WTC11 (cell line): Measurements from ENCODE around the gene SLC10A6. TPM values are rescaled to one million over a fixed set of nuclear protein-coding genes. Genes with fewer than 3 reads are reported as not detected.

Experiments
- ATAC-seq: fragments of 200-7000 bp; cut with Tn5 transposase; 2 replicates; pipeline ENCODE4 v1.10.0; 2021; ENCODE audit warnings: mild to moderate bottlenecking, moderate library complexity
- CTCF ChIA-PET: fragments of 300-600 bp; sonication (Branson Sonifier 250); formaldehyde crosslinking; loops from one replicate; lab custom pipeline; 2021; ENCODE audit warnings: antibody characterized with exemption; lab: Charles Lee
- POLR2A ChIA-PET: fragments of 350-600 bp; sonication (Branson Sonifier 250); formaldehyde crosslinking; loops from one replicate; lab custom pipeline; 2021; ENCODE audit warnings: antibody characterized with exemption; lab: Charles Lee
- DNase-seq: peaks from one replicate; pipeline ENCODE4 v3.0.0; 2021; ENCODE audit warnings: low spot score
- H3K27ac Mint-ChIP-seq: 2 replicates; pipeline ENCODE4 v1.8.0; 2021; ENCODE audit warnings: mixed read lengths
- H3K27me3 Mint-ChIP-seq: 2 replicates; pipeline ENCODE4 v1.8.0; 2021; ENCODE audit warnings: low read depth, mild to moderate bottlenecking, moderate library complexity, mixed read lengths
- H3K36me3 Mint-ChIP-seq: 2 replicates; pipeline ENCODE4 v1.8.0; 2021; ENCODE audit warnings: mixed read lengths
- H3K4me1 Mint-ChIP-seq: 2 replicates; pipeline ENCODE4 v1.8.0; 2022; ENCODE audit warnings: mixed read lengths
- H3K4me3 Mint-ChIP-seq: 2 replicates; pipeline ENCODE4 v1.8.0; 2021; ENCODE audit warnings: mild to moderate bottlenecking, moderate library complexity, mixed read lengths
- H3K9me3 Mint-ChIP-seq: 2 replicates; pipeline ENCODE4 v1.8.0; 2021; ENCODE audit warnings: mixed read lengths
- CREB1 ChIP-seq: sonication (generic); formaldehyde crosslinking; IDR thresholded peaks from 2 replicates; pipeline ENCODE4 v1.8.0; 2023; ENCODE audit warnings: mild to moderate bottlenecking, missing genetic modification reagents
- E2F5 ChIP-seq: sonication (generic); formaldehyde crosslinking; IDR thresholded peaks from 2 replicates; pipeline ENCODE4 v1.8.1; 2022; ENCODE audit warnings: mild to moderate bottlenecking, moderate library complexity, missing genetic modification reagents
- ELF4 ChIP-seq: sonication (generic); formaldehyde crosslinking; IDR thresholded peaks from 2 replicates; pipeline ENCODE4 v1.8.1; 2022; ENCODE audit warnings: low read depth, mild to moderate bottlenecking, moderate library complexity, missing genetic modification reagents
- GABPB1 ChIP-seq: sonication (generic); formaldehyde crosslinking; IDR thresholded peaks from 2 replicates; pipeline ENCODE4 v1.8.1; 2023; ENCODE audit warnings: mild to moderate bottlenecking, missing genetic modification reagents
- NR3C1 ChIP-seq: sonication (generic); formaldehyde crosslinking; conservative IDR thresholded peaks from 2 replicates; pipeline ENCODE4 v1.8.1; 2023; ENCODE audit warnings: low read depth, mild to moderate bottlenecking, missing genetic modification reagents
- OVOL2 ChIP-seq: fragments of 250-450 bp; sonication (Bioruptor Pico); IDR thresholded peaks from 2 replicates; pipeline ENCODE4 v1.9.0; 2021; ENCODE audit warnings: mild to moderate bottlenecking, borderline replicate concordance
- RELA ChIP-seq: sonication (generic); formaldehyde crosslinking; IDR thresholded peaks from 2 replicates; pipeline ENCODE4 v1.8.1; 2022; ENCODE audit warnings: missing genetic modification reagents, mild to moderate bottlenecking, borderline replicate concordance
- RORB ChIP-seq: fragments of 250-450 bp; sonication (Bioruptor Pico); IDR thresholded peaks from 2 replicates; pipeline ENCODE4 v1.9.0; 2021; ENCODE audit warnings: mild to moderate bottlenecking
- TEAD1 ChIP-seq: sonication (generic); formaldehyde crosslinking; IDR thresholded peaks from 2 replicates; pipeline ENCODE4 v1.8.0; 2022; ENCODE audit warnings: mild to moderate bottlenecking, missing genetic modification reagents
- TEAD4 ChIP-seq: sonication (generic); formaldehyde crosslinking; IDR thresholded peaks from 2 replicates; pipeline ENCODE4 v1.8.0; 2022; ENCODE audit warnings: mild to moderate bottlenecking, missing genetic modification reagents
- ZMAT4 ChIP-seq: fragments of 250-450 bp; sonication (Bioruptor Pico); IDR thresholded peaks from 2 replicates; pipeline ENCODE4 v1.9.0; 2021; ENCODE audit warnings: mild to moderate bottlenecking
- ZNF121 ChIP-seq: sonication (generic); formaldehyde crosslinking; IDR thresholded peaks from 2 replicates; pipeline ENCODE4 v1.8.0; 2023; ENCODE audit warnings: missing genetic modification reagents
- ZNF138 ChIP-seq: sonication (generic); formaldehyde crosslinking; conservative IDR thresholded peaks from 2 replicates; pipeline ENCODE4 v1.8.1; 2022; ENCODE audit warnings: mild to moderate bottlenecking, moderate library complexity, missing genetic modification reagents
- ZNF219 ChIP-seq: sonication (generic); formaldehyde crosslinking; IDR thresholded peaks from 2 replicates; pipeline ENCODE4 v1.8.0; 2023; ENCODE audit warnings: missing genetic modification reagents, mild to moderate bottlenecking, borderline replicate concordance
- ZSCAN18 ChIP-seq: fragments of 250-450 bp; sonication (Bioruptor Pico); IDR thresholded peaks from 2 replicates; pipeline ENCODE4 v2.1.2; 2022; ENCODE audit warnings: mild to moderate bottlenecking, moderate library complexity
- total RNA-seq: library from RNA; stranded (reverse); gene quantifications from 3 replicates; pipeline ENCODE4 v1.2.3, GENCODE V29; 2021
- TF ChIP-seq, protein P1 (sequence below): fragments of 250-450 bp; sonication (Bioruptor Pico); IDR thresholded peaks from 2 replicates; pipeline ENCODE4 v1.9.0; 2021; ENCODE audit warnings: mild to moderate bottlenecking
- TF ChIP-seq, protein P2 (sequence below): sonication (generic); formaldehyde crosslinking; IDR thresholded peaks from 2 replicates; pipeline ENCODE4 v1.8.1; 2022; ENCODE audit warnings: missing genetic modification reagents, borderline replicate concordance
- TF ChIP-seq, protein P3 (sequence below): fragments of 200-600 bp; IDR thresholded peaks from 2 replicates; pipeline ENCODE4 v1.8.0; 2022; ENCODE audit warnings: antibody characterized with exemption

SLC10A6 gene
- total RNA-seq, 1 experiment from 2014 or later = not detected

- TF ChIP-seq, protein P1, sequence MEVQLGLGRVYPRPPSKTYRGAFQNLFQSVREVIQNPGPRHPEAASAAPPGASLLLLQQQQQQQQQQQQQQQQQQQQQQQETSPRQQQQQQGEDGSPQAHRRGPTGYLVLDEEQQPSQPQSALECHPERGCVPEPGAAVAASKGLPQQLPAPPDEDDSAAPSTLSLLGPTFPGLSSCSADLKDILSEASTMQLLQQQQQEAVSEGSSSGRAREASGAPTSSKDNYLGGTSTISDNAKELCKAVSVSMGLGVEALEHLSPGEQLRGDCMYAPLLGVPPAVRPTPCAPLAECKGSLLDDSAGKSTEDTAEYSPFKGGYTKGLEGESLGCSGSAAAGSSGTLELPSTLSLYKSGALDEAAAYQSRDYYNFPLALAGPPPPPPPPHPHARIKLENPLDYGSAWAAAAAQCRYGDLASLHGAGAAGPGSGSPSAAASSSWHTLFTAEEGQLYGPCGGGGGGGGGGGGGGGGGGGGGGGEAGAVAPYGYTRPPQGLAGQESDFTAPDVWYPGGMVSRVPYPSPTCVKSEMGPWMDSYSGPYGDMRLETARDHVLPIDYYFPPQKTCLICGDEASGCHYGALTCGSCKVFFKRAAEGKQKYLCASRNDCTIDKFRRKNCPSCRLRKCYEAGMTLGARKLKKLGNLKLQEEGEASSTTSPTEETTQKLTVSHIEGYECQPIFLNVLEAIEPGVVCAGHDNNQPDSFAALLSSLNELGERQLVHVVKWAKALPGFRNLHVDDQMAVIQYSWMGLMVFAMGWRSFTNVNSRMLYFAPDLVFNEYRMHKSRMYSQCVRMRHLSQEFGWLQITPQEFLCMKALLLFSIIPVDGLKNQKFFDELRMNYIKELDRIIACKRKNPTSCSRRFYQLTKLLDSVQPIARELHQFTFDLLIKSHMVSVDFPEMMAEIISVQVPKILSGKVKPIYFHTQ (CRISPR knock-in tag) = no peak
- TF ChIP-seq TEAD1 (CRISPR knock-in tag) = no peak
- Mint-ChIP-seq H3K27ac (no peak overlapping the region), H3K4me3 (no peak overlapping the region), H3K4me1 (no peaks in the 10 kb centered on the region), H3K27me3 (no peaks in the 10 kb centered on the region), H3K36me3 (no peaks in the 10 kb centered on the region), H3K9me3 (no peaks in the 10 kb centered on the region)
- CTCF ChIA-PET = no interaction called here
- ATAC-seq (no peak), DNase-seq (no peak)
- POLR2A ChIA-PET = no interaction called here
These were observed 27.0 kb downstream of the SLC10A6 start for GRCh38 chr4:86822136-86822535.

GRCh38 chr4:86821151-86821550 is 28.0 kb downstream of the SLC10A6 start:
- ATAC-seq (no peak), DNase-seq (no peak)
- Mint-ChIP-seq H3K27me3 (no peaks in the 10 kb centered on the region), H3K36me3 (peaks cover 3% of the 10 kb centered on the region), H3K4me3 (no peak overlapping the region), H3K9me3 (no peaks in the 10 kb centered on the region), H3K4me1 (no peaks in the 10 kb centered on the region), H3K27ac (no peak overlapping the region)
- POLR2A ChIA-PET = no interaction called here
- CTCF ChIA-PET = no interaction called here
- no peak for TF ChIP-seq ZMAT4 (CRISPR knock-in tag)
- TF ChIP-seq GABPB1 (CRISPR knock-in tag) = no peak
- no peak for TF ChIP-seq E2F5
- no peak for TF ChIP-seq OVOL2
- no peak for TF ChIP-seq RELA (CRISPR knock-in tag)
- no peak for TF ChIP-seq NR3C1 (CRISPR knock-in tag)
- no peak for TF ChIP-seq ZNF121 (CRISPR knock-in tag)
- TF ChIP-seq ZNF138 (CRISPR knock-in tag) = no peak
- no peak for TF ChIP-seq TEAD4 (CRISPR knock-in tag)
- TF ChIP-seq ZNF219 (CRISPR knock-in tag) = no peak
- TF ChIP-seq, protein P2, sequence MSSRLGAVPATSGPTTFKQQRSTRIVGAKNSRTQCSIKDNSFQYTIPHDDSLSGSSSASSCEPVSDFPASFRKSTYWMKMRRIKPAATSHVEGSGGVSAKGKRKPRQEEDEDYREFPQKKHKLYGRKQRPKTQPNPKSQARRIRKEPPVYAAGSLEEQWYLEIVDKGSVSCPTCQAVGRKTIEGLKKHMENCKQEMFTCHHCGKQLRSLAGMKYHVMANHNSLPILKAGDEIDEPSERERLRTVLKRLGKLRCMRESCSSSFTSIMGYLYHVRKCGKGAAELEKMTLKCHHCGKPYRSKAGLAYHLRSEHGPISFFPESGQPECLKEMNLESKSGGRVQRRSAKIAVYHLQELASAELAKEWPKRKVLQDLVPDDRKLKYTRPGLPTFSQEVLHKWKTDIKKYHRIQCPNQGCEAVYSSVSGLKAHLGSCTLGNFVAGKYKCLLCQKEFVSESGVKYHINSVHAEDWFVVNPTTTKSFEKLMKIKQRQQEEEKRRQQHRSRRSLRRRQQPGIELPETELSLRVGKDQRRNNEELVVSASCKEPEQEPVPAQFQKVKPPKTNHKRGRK = no peak
- TF ChIP-seq, protein P3, sequence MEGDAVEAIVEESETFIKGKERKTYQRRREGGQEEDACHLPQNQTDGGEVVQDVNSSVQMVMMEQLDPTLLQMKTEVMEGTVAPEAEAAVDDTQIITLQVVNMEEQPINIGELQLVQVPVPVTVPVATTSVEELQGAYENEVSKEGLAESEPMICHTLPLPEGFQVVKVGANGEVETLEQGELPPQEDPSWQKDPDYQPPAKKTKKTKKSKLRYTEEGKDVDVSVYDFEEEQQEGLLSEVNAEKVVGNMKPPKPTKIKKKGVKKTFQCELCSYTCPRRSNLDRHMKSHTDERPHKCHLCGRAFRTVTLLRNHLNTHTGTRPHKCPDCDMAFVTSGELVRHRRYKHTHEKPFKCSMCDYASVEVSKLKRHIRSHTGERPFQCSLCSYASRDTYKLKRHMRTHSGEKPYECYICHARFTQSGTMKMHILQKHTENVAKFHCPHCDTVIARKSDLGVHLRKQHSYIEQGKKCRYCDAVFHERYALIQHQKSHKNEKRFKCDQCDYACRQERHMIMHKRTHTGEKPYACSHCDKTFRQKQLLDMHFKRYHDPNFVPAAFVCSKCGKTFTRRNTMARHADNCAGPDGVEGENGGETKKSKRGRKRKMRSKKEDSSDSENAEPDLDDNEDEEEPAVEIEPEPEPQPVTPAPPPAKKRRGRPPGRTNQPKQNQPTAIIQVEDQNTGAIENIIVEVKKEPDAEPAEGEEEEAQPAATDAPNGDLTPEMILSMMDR = no peak
- no peak for TF ChIP-seq CREB1 (CRISPR knock-in tag)
- TF ChIP-seq TEAD1 (CRISPR knock-in tag) = no peak
- TF ChIP-seq ELF4 (CRISPR knock-in tag) = no peak
- TF ChIP-seq ZSCAN18 (CRISPR knock-in tag) = no peak
- no peak for TF ChIP-seq RORB (CRISPR knock-in tag)
